ENCODE data around the gene DROSHA.

DROSHA gene

DNA sequence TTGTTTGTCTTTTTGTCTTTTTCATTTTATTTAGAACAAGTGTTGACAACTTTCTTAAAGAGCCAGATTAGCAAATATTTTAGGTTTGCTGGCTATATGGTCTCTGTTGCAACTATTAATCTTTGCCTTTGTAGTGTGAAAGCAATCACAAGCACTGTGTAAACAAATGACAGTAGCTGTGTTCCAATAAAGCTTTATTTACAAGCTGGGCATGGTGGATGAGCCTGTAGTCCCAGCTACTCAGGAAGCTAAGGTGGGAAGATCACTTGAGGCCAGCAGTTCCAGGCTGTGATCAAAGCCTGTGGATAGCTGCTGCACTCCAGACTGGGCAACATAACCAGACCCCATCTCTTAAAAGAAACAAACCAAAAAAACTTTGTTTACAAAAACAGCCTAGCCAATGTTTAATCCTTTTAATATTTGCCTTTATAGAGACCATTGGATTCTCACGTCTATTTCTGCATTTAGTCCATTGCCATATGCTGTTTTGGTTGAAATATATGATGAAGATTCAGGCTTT, 2.7 kb upstream of the DROSHA start:
- Histone ChIP-seq H3K4me2 (no peak overlapping the region), H3K4me1 (ENCODE audit: low read depth, poor library complexity, severe bottlenecking) (peaks cover 17% of the 10 kb centered on the region), H4K20me1 (ENCODE audit: insufficient read depth) (no peaks in the 10 kb centered on the region), H3K27ac (no peak overlapping the region), H3K36me3 (ENCODE audit: insufficient read depth) (no peaks in the 10 kb centered on the region; the same call in 1 of the 2 replicates), H3K4me3 (IDR thresholded peaks at IDR 0.05; ENCODE audit: insufficient read depth, low read depth, low read length) (no peak overlapping the region), H3K9ac (no peak overlapping the region), H3K79me2 (ENCODE audit: insufficient read depth, low read depth) (peaks cover 31% of the 10 kb centered on the region), H3K27me3 (ENCODE audit: insufficient read depth, low read depth) (no peaks in the 10 kb centered on the region), H2AFZ (ENCODE audit: low read depth) (no peak overlapping the region)
- no peak for TF ChIP-seq CTCF (conservative IDR thresholded peaks at IDR 0.05; ENCODE audit: low read depth, low read length)

DNA sequence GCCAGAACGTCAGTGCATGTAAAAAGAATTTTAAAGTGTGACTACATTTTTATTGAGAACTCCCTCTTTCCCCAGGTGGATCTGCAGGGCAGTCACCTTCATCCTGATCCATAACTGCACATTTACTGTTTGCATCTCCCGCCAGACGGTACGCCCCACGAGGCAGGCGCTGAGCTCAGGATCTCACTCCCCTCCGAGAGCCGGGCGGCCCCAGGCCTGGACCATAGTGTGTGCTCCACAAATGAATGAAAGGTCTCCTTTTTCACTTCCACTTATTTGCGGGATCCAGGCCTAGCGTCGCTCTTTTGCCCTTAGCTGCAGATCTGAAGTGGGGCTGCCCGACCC, 378 bp downstream of the DROSHA start:
- H3K4me3 ChIP-seq (IDR thresholded peaks at IDR 0.05; ENCODE audit: insufficient read depth, low read depth, low read length), result no peak overlapping the region
- H3K4me2 ChIP-seq, result peak overlapping the region; percentile 96
- no peaks in the 10 kb centered on the region; the same call in 1 of the 2 replicates for H3K36me3 ChIP-seq (ENCODE audit: insufficient read depth)
- H3K4me1 ChIP-seq (ENCODE audit: low read depth, poor library complexity, severe bottlenecking), result peaks cover 17% of the 10 kb centered on the region
- TF ChIP-seq CTCF (conservative IDR thresholded peaks at IDR 0.05; ENCODE audit: low read depth, low read length), result no peak
- H4K20me1 ChIP-seq (ENCODE audit: insufficient read depth), result no peaks in the 10 kb centered on the region
- peaks cover 31% of the 10 kb centered on the region for H3K79me2 ChIP-seq (ENCODE audit: insufficient read depth, low read depth)
- H3K9ac ChIP-seq, result peak overlapping the region; percentile 62; the same call in 1 of the 2 replicates
- H3K27ac ChIP-seq, result peak overlapping the region; percentile 42; the same call in 1 of the 2 replicates
- no peaks in the 10 kb centered on the region for H3K27me3 ChIP-seq (ENCODE audit: insufficient read depth, low read depth)
- peak overlapping the region; percentile 62; the same call in 1 of the 2 replicates for H2AFZ ChIP-seq (ENCODE audit: low read depth)

- Histone ChIP-seq H3K36me3 (ENCODE audit: insufficient read depth) (no peaks in the 10 kb centered on the region; the same call in 1 of the 2 replicates), H3K27me3 (ENCODE audit: insufficient read depth, low read depth) (no peaks in the 10 kb centered on the region), H3K9ac (peak overlapping the region; percentile 62; the same call in 1 of the 2 replicates), H3K79me2 (ENCODE audit: insufficient read depth, low read depth) (peaks cover 31% of the 10 kb centered on the region), H3K4me1 (ENCODE audit: low read depth, poor library complexity, severe bottlenecking) (peaks cover 17% of the 10 kb centered on the region), H3K27ac (peak overlapping the region; percentile 42; the same call in 1 of the 2 replicates), H3K4me2 (peak overlapping the region; percentile 96), H4K20me1 (ENCODE audit: insufficient read depth) (no peaks in the 10 kb centered on the region), H3K4me3 (IDR thresholded peaks at IDR 0.05; ENCODE audit: insufficient read depth, low read depth, low read length) (no peak overlapping the region), H2AFZ (ENCODE audit: low read depth) (0 out of 2 replicates have a peak overlapping the region, but pooled peaks have one; percentile 62)
- no peak for TF ChIP-seq CTCF (conservative IDR thresholded peaks at IDR 0.05; ENCODE audit: low read depth, low read length)
These were observed 1.2 kb downstream of the DROSHA start for GRCh38 chr5:31530541-31531265.

DNA sequence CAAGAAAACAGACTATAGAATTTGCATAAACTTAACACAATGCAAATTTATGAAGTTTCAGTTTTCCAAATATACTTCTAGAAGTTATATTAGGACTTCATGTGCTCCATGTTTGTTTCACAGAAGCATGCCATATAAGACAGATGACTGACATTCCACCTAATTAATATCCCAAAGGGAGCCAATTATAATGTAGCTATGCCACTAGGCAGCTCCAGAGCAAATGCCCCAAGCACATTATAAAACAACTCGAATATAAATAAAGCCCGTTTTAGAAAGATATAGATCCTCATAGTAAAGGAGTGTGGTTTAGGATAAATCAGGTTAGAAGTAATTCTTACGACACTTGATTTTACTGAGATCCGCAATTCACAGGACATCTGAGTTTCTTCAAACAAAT, 8.9 kb downstream of the DROSHA start:
- Histone ChIP-seq H3K9ac (no peak overlapping the region), H2AFZ (ENCODE audit: low read depth) (no peak overlapping the region), H4K20me1 (ENCODE audit: insufficient read depth) (no peaks in the 10 kb centered on the region), H3K27me3 (ENCODE audit: insufficient read depth, low read depth) (no peaks in the 10 kb centered on the region), H3K4me3 (IDR thresholded peaks at IDR 0.05; ENCODE audit: insufficient read depth, low read depth, low read length) (no peak overlapping the region), H3K4me2 (no peak overlapping the region), H3K36me3 (ENCODE audit: insufficient read depth) (peaks cover 7% of the 10 kb centered on the region; the same call in 1 of the 2 replicates), H3K27ac (no peak overlapping the region), H3K4me1 (ENCODE audit: low read depth, poor library complexity, severe bottlenecking) (no peaks in the 10 kb centered on the region), H3K79me2 (ENCODE audit: insufficient read depth, low read depth) (no peaks in the 10 kb centered on the region)
- TF ChIP-seq CTCF (conservative IDR thresholded peaks at IDR 0.05; ENCODE audit: low read depth, low read length), result no peak
